IMR-90 (cell line): ENCODE measurements around the gene DCLRE1C. TPM values are rescaled to one million over a fixed set of nuclear protein-coding genes. Genes with fewer than 3 reads are reported as not detected.
"Not testable (repeated sequence)": the region's sequence is repeated elsewhere in the genome, so short reads cannot be mapped to it uniquely, and the experiment has no call there.

Experiments
- ATAC-seq: fragments of 200-7000 bp; cut with Tn5 transposase; 2 replicates; pipeline ENCODE4 v1.9.1; 2020; ENCODE audit warnings: low read depth, mild to moderate bottlenecking, moderate library complexity
- BruUV-seq: library from RNA; stranded (reverse); fragments of 400-500 nt; replicated peaks from 2 replicates; lab custom pipeline; 2021; lab: Mats Ljungman, UMichigan
- CTCF ChIA-PET: fragments of 300-600 bp; formaldehyde crosslinking; extraction: SDS; loops from one replicate; lab custom pipeline; 2021; ENCODE audit warnings: antibody characterized with exemption; lab: Yijun Ruan, JAX
- POLR2A ChIA-PET: fragments of 300-600 bp; sonication (Branson Sonifier 250); formaldehyde crosslinking; loops from one replicate; lab custom pipeline; 2022; ENCODE audit warnings: antibody characterized with exemption; ENCODE audit not compliant: unreplicated experiment; lab: Charles Lee
- DNase-seq: peaks from one replicate; pipeline ENCODE4 v3.0.0; 2013
- H2AFZ ChIP-seq: replicated peaks from 2 replicates; pipeline ENCODE3; 2013; ENCODE audit warnings: low read length, mild to moderate bottlenecking; ENCODE audit not compliant: poor library complexity
- H2AK5ac ChIP-seq: 2 replicates; pipeline ENCODE4 v1.6.1; 2013; ENCODE audit warnings: low read depth, low read length, inconsistent platforms
- H2AK9ac ChIP-seq: replicated peaks from 2 replicates; pipeline ENCODE3; 2013; ENCODE audit warnings: mild to moderate bottlenecking, low read depth, low read length, moderate library complexity; ENCODE audit not compliant: poor library complexity
- H2BK120ac ChIP-seq: 2 replicates; pipeline ENCODE4 v1.6.1; 2013; ENCODE audit warnings: low read depth, low read length, inconsistent platforms
- H2BK15ac ChIP-seq: 3 replicates; pipeline ENCODE4 v1.6.1; 2013; ENCODE audit warnings: low read depth, low read length, inconsistent platforms
- H2BK20ac ChIP-seq: 2 replicates; pipeline ENCODE4 v1.6.1; 2013; ENCODE audit warnings: low read depth, mild to moderate bottlenecking, inconsistent platforms, low read length, moderate library complexity
- H2BK5ac ChIP-seq: 2 replicates; pipeline ENCODE4 v1.6.1; 2013; ENCODE audit warnings: mild to moderate bottlenecking, low read depth, low read length, inconsistent platforms; ENCODE audit not compliant: poor library complexity, severe bottlenecking
- H3K14ac ChIP-seq: replicated peaks from 2 replicates; pipeline ENCODE4 v1.6.1; 2013; ENCODE audit warnings: low read depth, low read length, inconsistent platforms
- H3K18ac ChIP-seq: 2 replicates; pipeline ENCODE4 v1.6.1; 2013; ENCODE audit warnings: low read depth, low read length, control low read depth
- H3K23ac ChIP-seq: 2 replicates; pipeline ENCODE4 v1.6.1; 2013; ENCODE audit warnings: low read depth, low read length, inconsistent platforms
- H3K27ac ChIP-seq: 2 replicates; pipeline ENCODE4 v1.5.1; 2013; ENCODE audit warnings: mild to moderate bottlenecking, control low read depth, low read length; ENCODE audit not compliant: insufficient read depth
- H3K27me3 ChIP-seq: 2 replicates; pipeline ENCODE4 v1.6.1; 2013; ENCODE audit warnings: low read length; ENCODE audit not compliant: control insufficient read depth, insufficient read depth
- H3K36me3 ChIP-seq: 2 replicates; pipeline ENCODE4 v1.6.1; 2013; ENCODE audit warnings: low read length, mixed read lengths; ENCODE audit not compliant: control insufficient read depth, insufficient read depth
- H3K4ac ChIP-seq: 2 replicates; pipeline ENCODE4 v1.6.1; 2013; ENCODE audit warnings: low read depth, low read length, inconsistent platforms
- H3K4me1 ChIP-seq: 2 replicates; pipeline ENCODE4 v1.6.1; 2013; ENCODE audit warnings: low read length, mixed read lengths; ENCODE audit not compliant: control insufficient read depth, insufficient read depth
- H3K4me2 ChIP-seq: 2 replicates; pipeline ENCODE4 v1.6.1; 2013; ENCODE audit warnings: low read depth, mild to moderate bottlenecking, control low read depth, low read length, moderate library complexity
- H3K4me3 ChIP-seq: 2 replicates; pipeline ENCODE4 v1.5.1; 2013; ENCODE audit warnings: low read depth, mild to moderate bottlenecking, control low read depth, low read length, moderate library complexity; ENCODE audit not compliant: insufficient read depth
- H3K56ac ChIP-seq: 2 replicates; pipeline ENCODE4 v1.6.1; 2013; ENCODE audit warnings: low read length, inconsistent platforms; ENCODE audit not compliant: insufficient read depth; ENCODE audit errors: extremely low read depth
- H3K79me1 ChIP-seq, 2 experiments: 2 replicates each; pipeline ENCODE4 v1.6.1; 2013; ENCODE audit warnings: low read length in 2 of 2, inconsistent platforms in 1 of 2, low read depth in 1 of 2
- H3K9ac ChIP-seq: 2 replicates; pipeline ENCODE4 v1.6.1; 2013; ENCODE audit warnings: low read depth, low read length, control low read depth
- H3K9me1 ChIP-seq: 2 replicates; pipeline ENCODE4 v1.6.1; 2013; ENCODE audit warnings: low read length, inconsistent platforms; ENCODE audit not compliant: insufficient read depth
- H3K9me3 ChIP-seq: 2 replicates; pipeline ENCODE4 v1.6.1; 2013; ENCODE audit warnings: low read length; ENCODE audit not compliant: control insufficient read depth, insufficient read depth
- H4K20me1 ChIP-seq: 2 replicates; pipeline ENCODE4 v1.6.1; 2013; ENCODE audit warnings: low read length, inconsistent platforms; ENCODE audit not compliant: insufficient read depth
- H4K5ac ChIP-seq: 2 replicates; pipeline ENCODE4 v1.6.1; 2013; ENCODE audit warnings: mild to moderate bottlenecking, low read depth, low read length, control low read depth
- H4K8ac ChIP-seq, 2 experiments: 2 replicates each; pipeline ENCODE4 v1.6.1; 2013; ENCODE audit warnings: low read depth in 2 of 2, low read length in 2 of 2, control low read depth in 1 of 2, inconsistent platforms in 1 of 2
- H4K91ac ChIP-seq: 2 replicates; pipeline ENCODE4 v1.6.1; 2013; ENCODE audit warnings: low read depth, low read length, inconsistent platforms; ENCODE audit not compliant: insufficient read depth
- WGBS, 2 experiments: methylation state at CpG; one replicate each; pipeline versions ENCODE4 v1.1.5 to v1.1.7; 2013; ENCODE audit warnings: missing lambda C conversion rate in 2 of 2; ENCODE audit not compliant: insufficient read length in 1 of 2; ENCODE audit errors: extremely low coverage in 2 of 2; 5-methylcytosine and 5-hydroxymethylcytosine counted together
- dilution Hi-C: fragments of 300-500 bp; cut with HindIII; formaldehyde crosslinking; loops from one replicate; pipeline ENCODE4 v1.14.3; 2018; ENCODE audit warnings: low sequenced_read_pairs; ENCODE audit not compliant: unreplicated experiment
- in situ Hi-C: fragments of 300-500 bp; cut with MboI; formaldehyde crosslinking; loops from 3 replicates; pipeline ENCODE4 v1.14.3; 2019; ENCODE audit warnings: low sequenced_read_pairs, inconsistent platforms, mixed read lengths
- intact Hi-C: fragments of 100-400 bp; cut with micrococcal nuclease; formaldehyde crosslinking; loops from 2 replicates; pipeline ENCODE4 v1.10.0; 2022
- polyA plus RNA-seq, 3 experiments: library from polyadenylated mRNA; depleted of rRNA; stranded (reverse); fragments of >200 nt; gene quantifications; 2 replicates each; pipeline ENCODE4 v1.2.3, GENCODE V29; 2012; ENCODE audit warnings: low replicate concordance in 1 of 3
- total RNA-seq: library from RNA; depleted of rRNA; stranded (reverse); fragments of >200 nt; gene quantifications from 2 replicates; pipeline ENCODE4 v1.2.3, GENCODE V29; 2012

Gene DCLRE1C
- total and polyA plus RNA-seq, 2 of the 4 experiments (the other 2 are of a cell fraction): 2.9 to 8.1 TPM

- H2BK5ac ChIP-seq, POLR2A ChIA-PET, H4K20me1 ChIP-seq, ATAC-seq, intact Hi-C loops, H4K5ac ChIP-seq, H3K9ac ChIP-seq, H3K27ac ChIP-seq, H3K23ac ChIP-seq, H3K27me3 ChIP-seq, BruUV-seq, H3K4me1 ChIP-seq, H3K56ac ChIP-seq, in situ Hi-C loops, CTCF ChIA-PET, H4K8ac ChIP-seq, dilution Hi-C loops, H3K79me1 ChIP-seq, H3K9me3 ChIP-seq, H3K4me3 ChIP-seq, H3K4ac ChIP-seq, H2AK9ac ChIP-seq, DNase-seq, H3K9me1 ChIP-seq, H3K4me2 ChIP-seq, H2BK20ac ChIP-seq, H4K91ac ChIP-seq, H2BK15ac ChIP-seq, H3K14ac ChIP-seq, H2AFZ ChIP-seq, H3K18ac ChIP-seq, H2BK120ac ChIP-seq, H2AK5ac ChIP-seq: not testable (repeated sequence)
- no CpG with 5 or more reads among the region's 3 CpGs for WGBS, 2 experiments
- H3K36me3 ChIP-seq: peaks cover 15% of the 10 kb centered on the region
Measured at GRCh38 chr10:14864871-14865270, 89.0 kb downstream of the DCLRE1C start.

DNA sequence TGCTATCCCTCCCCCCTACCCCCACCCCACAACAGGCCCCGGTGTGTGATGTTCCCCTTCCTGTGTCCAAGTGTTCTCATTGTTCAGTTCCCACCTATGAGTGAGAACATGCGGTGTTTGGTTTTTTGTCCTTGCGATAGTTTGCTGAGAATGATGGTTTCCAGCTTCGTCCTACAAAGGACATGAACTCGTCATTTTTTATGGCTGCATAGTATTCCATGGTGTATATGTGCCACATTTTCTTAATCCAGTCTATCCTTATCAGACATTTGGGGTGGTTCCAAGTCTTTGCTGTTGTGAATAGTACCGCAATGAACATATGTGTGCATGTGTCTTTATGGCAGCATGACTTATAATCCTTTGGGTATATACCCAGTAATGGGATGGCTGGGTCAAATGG lies 89.4 kb downstream of the DCLRE1C start:
- H3K4me3 ChIP-seq, H3K27ac ChIP-seq, H3K9ac ChIP-seq, H4K8ac ChIP-seq, H2AFZ ChIP-seq, H3K4ac ChIP-seq, H4K91ac ChIP-seq, CTCF ChIA-PET, H4K20me1 ChIP-seq, H3K27me3 ChIP-seq, H3K4me1 ChIP-seq, POLR2A ChIA-PET, H3K14ac ChIP-seq, intact Hi-C loops, BruUV-seq, H2BK120ac ChIP-seq, DNase-seq, H4K5ac ChIP-seq, H2BK5ac ChIP-seq, H2AK5ac ChIP-seq, H3K23ac ChIP-seq, H3K9me1 ChIP-seq, H3K79me1 ChIP-seq, H3K18ac ChIP-seq, H3K9me3 ChIP-seq, H2AK9ac ChIP-seq, in situ Hi-C loops, ATAC-seq, dilution Hi-C loops, H2BK15ac ChIP-seq, H3K56ac ChIP-seq, H3K4me2 ChIP-seq, H2BK20ac ChIP-seq: not testable (repeated sequence)
- peaks cover 13% of the 10 kb centered on the region for H3K36me3 ChIP-seq
- no CpG with 5 or more reads among the region's 6 CpGs for WGBS, 2 experiments
